ENCODE data around the gene GLCCI1.

- no peak for TF ChIP-seq TAF1 (IDR thresholded peaks at IDR 0.05; ENCODE audit: low read depth, low read length)
- no peak for TF ChIP-seq CBX5 (IDR thresholded peaks at IDR 0.05; ENCODE audit: low read depth, low read length)
- no peak for TF ChIP-seq CTCF (IDR thresholded peaks at IDR 0.05; ENCODE audit: control extremely low read depth in 1 of 3, insufficient read depth in 1 of 3, low read depth in 1 of 3, low read length in 3 of 3)
- no peak for TF ChIP-seq EP300 (IDR thresholded peaks at IDR 0.05; ENCODE audit: borderline replicate concordance in 1 of 2, low read depth in 2 of 2, low read length in 2 of 2)
- TF ChIP-seq POLR2AphosphoS5 (IDR thresholded peaks at IDR 0.05; ENCODE audit: low read depth, low read length) = no peak
- no peak for TF ChIP-seq RXRA (IDR thresholded peaks at IDR 0.05; ENCODE audit: insufficient read depth, low read depth, low read length)
- no peak for TF ChIP-seq SIN3A (conservative IDR thresholded peaks at IDR 0.05 in 1 of 2, IDR thresholded peaks at IDR 0.05 in 1 of 2; ENCODE audit: low read depth in 1 of 2, low read length in 2 of 2)
- TF ChIP-seq HDAC2 (IDR thresholded peaks at IDR 0.05; ENCODE audit: borderline replicate concordance in 1 of 2, low read depth in 2 of 2, low read length in 2 of 2) = no peak
- TF ChIP-seq, protein P1, sequence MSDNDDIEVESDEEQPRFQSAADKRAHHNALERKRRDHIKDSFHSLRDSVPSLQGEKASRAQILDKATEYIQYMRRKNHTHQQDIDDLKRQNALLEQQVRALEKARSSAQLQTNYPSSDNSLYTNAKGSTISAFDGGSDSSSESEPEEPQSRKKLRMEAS (IDR thresholded peaks at IDR 0.05) = no peak
- TF ChIP-seq EZH2 (IDR thresholded peaks at IDR 0.05; ENCODE audit: low read depth, low read length, severe bottlenecking) = no peak
These were observed 152.6 kb downstream of the GLCCI1 start for GRCh38 chr7:8121243-8121642.
